SK-N-MC (cell line): ENCODE measurements around the gene FBXW11.

Source experiments
- EZH2 ChIP-seq: fragments of 200-600 bp; sonication (generic); IDR thresholded peaks from one replicate; pipeline ENCODE4 v1.6.1; 2017; ENCODE audit warnings: antibody characterized with exemption
- FOXP2 ChIP-seq: optimal IDR thresholded peaks from 2 replicates; pipeline ENCODE3; 2011; ENCODE audit warnings: mild to moderate bottlenecking, moderate library complexity; ENCODE audit not compliant: insufficient read depth; ENCODE audit errors: extremely low read length, control extremely low read depth
- POLR2AphosphoS5 ChIP-seq: IDR thresholded peaks from 2 replicates; pipeline ENCODE4 v1.6.1; 2012; ENCODE audit warnings: mild to moderate bottlenecking, low read depth, low read length, borderline replicate concordance

DNA sequence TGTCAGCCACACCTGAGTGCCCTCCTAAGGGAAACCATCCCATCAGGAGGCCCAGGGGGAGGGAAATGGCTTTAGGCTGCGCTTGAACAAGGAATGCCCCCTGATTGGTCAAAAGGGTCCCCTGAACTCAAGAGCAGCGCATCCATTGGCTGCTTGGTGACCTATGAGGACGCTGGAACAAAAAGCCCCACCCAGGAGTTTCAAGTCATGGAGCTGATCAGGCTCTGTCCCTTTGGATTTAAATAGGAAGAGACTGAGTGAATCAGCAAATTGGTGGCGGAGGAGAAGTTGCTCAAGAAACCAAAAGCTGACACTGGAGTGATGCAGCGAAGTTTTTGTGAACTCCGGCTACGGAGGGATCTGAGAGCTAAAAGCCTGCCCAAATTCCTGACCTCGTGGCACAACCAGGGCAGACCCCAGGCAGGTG lies 154.2 kb downstream of the FBXW11 start:
- TF ChIP-seq POLR2AphosphoS5 (no peak), FOXP2 (no peak), EZH2 (no peak)
